ENCODE results near the gene CHST5. TPM values are rescaled to one million over a fixed set of nuclear protein-coding genes. Genes with fewer than 3 reads are reported as not detected.

The CHST5 gene
- polyA plus RNA-seq, 1 of the 3 experiments (the other 2 are of a cell fraction), result 0.49 TPM

DNA sequence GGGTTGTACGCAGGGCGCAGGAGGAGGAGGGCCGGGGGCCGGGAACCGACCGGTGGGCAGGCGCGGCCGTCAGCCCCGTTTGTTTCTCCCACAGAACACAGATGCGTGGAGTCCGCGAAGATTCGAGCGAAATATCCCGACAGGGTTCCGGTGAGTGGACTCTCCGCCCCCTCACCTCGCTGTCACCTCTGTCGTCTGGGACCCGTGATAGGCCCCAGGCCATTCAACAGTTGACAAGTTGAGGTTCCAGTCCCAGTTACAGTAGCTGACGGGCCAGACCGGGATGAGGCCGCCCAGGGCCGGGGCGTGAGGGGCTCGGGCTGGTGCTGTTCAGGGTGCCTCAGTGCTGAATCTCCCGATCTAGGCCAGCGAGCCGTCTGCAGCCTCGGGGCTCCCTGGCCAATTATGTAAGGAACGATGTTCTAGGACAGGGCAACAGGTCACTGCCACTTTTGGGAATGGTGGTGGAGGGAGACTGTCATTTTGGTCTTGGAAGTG lies 30.9 kb upstream of the CHST5 start:
- no peak; the same call in 1 of the 2 replicates for TF ChIP-seq MXI1 (IDR thresholded peaks at IDR 0.05; ENCODE audit: low read depth, low read length)
- TF ChIP-seq, protein P1, sequence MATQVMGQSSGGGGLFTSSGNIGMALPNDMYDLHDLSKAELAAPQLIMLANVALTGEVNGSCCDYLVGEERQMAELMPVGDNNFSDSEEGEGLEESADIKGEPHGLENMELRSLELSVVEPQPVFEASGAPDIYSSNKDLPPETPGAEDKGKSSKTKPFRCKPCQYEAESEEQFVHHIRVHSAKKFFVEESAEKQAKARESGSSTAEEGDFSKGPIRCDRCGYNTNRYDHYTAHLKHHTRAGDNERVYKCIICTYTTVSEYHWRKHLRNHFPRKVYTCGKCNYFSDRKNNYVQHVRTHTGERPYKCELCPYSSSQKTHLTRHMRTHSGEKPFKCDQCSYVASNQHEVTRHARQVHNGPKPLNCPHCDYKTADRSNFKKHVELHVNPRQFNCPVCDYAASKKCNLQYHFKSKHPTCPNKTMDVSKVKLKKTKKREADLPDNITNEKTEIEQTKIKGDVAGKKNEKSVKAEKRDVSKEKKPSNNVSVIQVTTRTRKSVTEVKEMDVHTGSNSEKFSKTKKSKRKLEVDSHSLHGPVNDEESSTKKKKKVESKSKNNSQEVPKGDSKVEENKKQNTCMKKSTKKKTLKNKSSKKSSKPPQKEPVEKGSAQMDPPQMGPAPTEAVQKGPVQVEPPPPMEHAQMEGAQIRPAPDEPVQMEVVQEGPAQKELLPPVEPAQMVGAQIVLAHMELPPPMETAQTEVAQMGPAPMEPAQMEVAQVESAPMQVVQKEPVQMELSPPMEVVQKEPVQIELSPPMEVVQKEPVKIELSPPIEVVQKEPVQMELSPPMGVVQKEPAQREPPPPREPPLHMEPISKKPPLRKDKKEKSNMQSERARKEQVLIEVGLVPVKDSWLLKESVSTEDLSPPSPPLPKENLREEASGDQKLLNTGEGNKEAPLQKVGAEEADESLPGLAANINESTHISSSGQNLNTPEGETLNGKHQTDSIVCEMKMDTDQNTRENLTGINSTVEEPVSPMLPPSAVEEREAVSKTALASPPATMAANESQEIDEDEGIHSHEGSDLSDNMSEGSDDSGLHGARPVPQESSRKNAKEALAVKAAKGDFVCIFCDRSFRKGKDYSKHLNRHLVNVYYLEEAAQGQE (IDR thresholded peaks at IDR 0.05; ENCODE audit: low read depth, low read length), result peak; percentile 89
- Histone ChIP-seq H3K9ac (peak overlapping the region; percentile 86), H3K9me2 (no peaks in the 10 kb centered on the region), H4K20me1 (ENCODE audit: insufficient read depth) (peaks cover 13% of the 10 kb centered on the region), H3F3A (replicated peaks; ENCODE audit: insufficient read depth) (peaks cover 10% of the 10 kb centered on the region), H3K36me3 (replicated peaks in 1 of 2; ENCODE audit: control insufficient read depth in 1 of 2, insufficient read depth in 2 of 2, low read length in 1 of 2) (peaks cover 29 to 37% of the 10 kb centered on the region in 2 experiments), H3K4me1 (ENCODE audit: control insufficient read depth in 1 of 2, insufficient read depth in 2 of 2, low read depth in 1 of 2, low read length in 1 of 2) (peaks cover 14 to 16% of the 10 kb centered on the region in 2 experiments; a peak in 3 of 4 replicates), H3K9me3 (no peaks in the 10 kb centered on the region), H3K79me2 (ENCODE audit: insufficient read depth) (peaks cover 43% of the 10 kb centered on the region), H3K4me3 (ENCODE audit: low read depth in 2 of 2, low read length in 1 of 2) (peak overlapping the region; percentile 80 to 88), H3K27me3 (ENCODE audit: insufficient read depth) (no peaks in the 10 kb centered on the region; the same call in 1 of the 2 replicates), H3K27ac (ENCODE audit: low read depth in 2 of 2, low read length in 1 of 2) (peak overlapping the region; percentile 37 to 64; a peak in 2 of 4 replicates), H3K4me2 (peak overlapping the region; percentile 99), H2AFZ (ENCODE audit: low read depth) (peak overlapping the region; percentile 88; the same call in 1 of the 2 replicates)
- peak; percentile 46 for DNase-seq
- POLR2A ChIA-PET, result interaction anchor here (1.1 to 1.9 kb wide), 2 partner anchors 11 to 24 kb away, joined by 3 to 5 read pairs; partner anchors contain the start of gene TMEM231
- 1% methylated on average over 10 of the region's 32 CpGs for WGBS (ENCODE audit: low lambda C conversion rate)
- CTCF ChIA-PET, result interaction anchor here (1.0 to 1.2 kb wide), 3 partner anchors 55 to 122 kb away, joined by 3 to 4 read pairs (median 3); no protein-coding TSS in a partner anchor

DNA sequence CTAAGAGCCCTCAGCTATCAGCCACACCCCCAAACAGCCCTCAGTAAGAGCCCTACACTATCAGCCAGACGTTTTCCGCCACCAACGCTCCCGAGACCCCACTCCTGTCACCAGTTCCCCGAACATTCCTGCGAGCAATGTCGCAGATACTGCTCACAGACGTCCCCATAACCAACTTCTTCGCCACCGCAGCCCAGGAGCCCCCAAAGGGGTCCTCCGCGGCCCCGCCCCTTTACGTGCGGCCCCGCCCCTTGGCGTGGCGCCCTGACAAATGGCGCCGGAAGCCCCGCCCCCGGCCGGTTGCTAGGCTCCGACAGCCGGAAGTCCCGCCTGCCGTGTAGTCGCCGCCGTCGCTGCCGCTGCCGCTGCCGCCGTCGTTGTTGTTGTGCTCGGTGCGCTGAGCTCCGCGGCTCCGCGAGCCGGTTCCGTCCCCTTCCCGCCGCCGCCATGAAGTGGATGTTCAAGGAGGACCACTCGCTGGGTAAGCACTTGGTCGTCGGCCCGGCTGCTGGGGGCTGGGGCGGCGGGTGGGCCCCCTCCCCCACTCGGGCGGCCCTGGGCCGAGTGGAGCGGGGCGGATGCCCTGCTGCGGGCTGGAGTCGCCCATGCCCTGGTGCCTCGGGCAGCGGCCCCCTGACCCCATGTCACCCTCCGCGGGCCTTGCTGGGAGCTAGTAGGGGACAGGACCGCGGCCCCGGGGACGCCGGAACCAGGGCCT lies 30.3 kb upstream of the CHST5 start, which contains the start of gene GABARAPL2:
Gene GABARAPL2 (plus strand): TSS at position 340 of the 718 bp plus-strand sequence. CDS start 108 bp downstream, at position 448.
- H3K9ac ChIP-seq, result peak within 1 kb of the TSS; percentile 86
- ChIA-PET CTCF (interaction anchor here (1.0 to 2.1 kb wide), 5 partner anchors 17 to 101 kb away, joined by 3 to 7 read pairs (median 4); no protein-coding TSS in a partner anchor), POLR2A (interaction anchor here (1.1 to 1.9 kb wide), 3 partner anchors 10 to 49 kb away, joined by 3 to 10 read pairs (median 5); partner anchors contain the start of gene TMEM231)
- H4K20me1 ChIP-seq (ENCODE audit: insufficient read depth), result peaks cover 13% of the 10 kb centered on the region
- H3K36me3 ChIP-seq (replicated peaks in 1 of 2; ENCODE audit: control insufficient read depth in 1 of 2, insufficient read depth in 2 of 2, low read length in 1 of 2), result peaks cover 29 to 35% of the 10 kb centered on the region in 2 experiments
- peak within 1 kb of the TSS; percentile 80 to 88 for H3K4me3 ChIP-seq (ENCODE audit: low read depth in 2 of 2, low read length in 1 of 2)
- peak within 1 kb of the TSS; percentile 99 for H3K4me2 ChIP-seq
- no peaks in the 10 kb centered on the region for H3K9me3 ChIP-seq
- peak within 1 kb of the TSS; percentile 37 to 64; a peak in 2 of 4 replicates for H3K27ac ChIP-seq (ENCODE audit: low read depth in 2 of 2, low read length in 1 of 2)
- TF ChIP-seq YY1 (IDR thresholded peaks at IDR 0.05; ENCODE audit: low read depth) (peak; percentile 68), MXI1 (IDR thresholded peaks at IDR 0.05; ENCODE audit: low read depth, low read length) (peak; percentile 29), GABPA (IDR thresholded peaks at IDR 0.05; ENCODE audit: low read depth) (peak; percentile 83), POLR2AphosphoS5 (IDR thresholded peaks at IDR 0.05; ENCODE audit: low read depth, low read length) (peak; percentile 74), SIN3A (IDR thresholded peaks at IDR 0.05; ENCODE audit: borderline replicate concordance, low read depth, low read length) (0 out of 2 replicates have a peak, but pooled peaks have one; percentile 12), RFX5 (IDR thresholded peaks at IDR 0.05; ENCODE audit: low read length) (no peak), RAD21 (IDR thresholded peaks at IDR 0.05; ENCODE audit: low read length) (no peak), MEF2A (IDR thresholded peaks at IDR 0.05; ENCODE audit: borderline replicate concordance, low read depth) (no peak), CHD2 (IDR thresholded peaks at IDR 0.05; ENCODE audit: low read length, partially characterized antibody) (peak; percentile 64), EZH2phosphoT487 (IDR thresholded peaks at IDR 0.05; ENCODE audit: borderline replicate concordance, low read depth) (no peak), FOXM1 (IDR thresholded peaks at IDR 0.05; ENCODE audit: low read depth) (no peak), TEAD4 (IDR thresholded peaks at IDR 0.05; ENCODE audit: borderline replicate concordance, insufficient read depth) (no peak), NFIC (IDR thresholded peaks at IDR 0.05; ENCODE audit: borderline replicate concordance) (peak; percentile 78)
- TF ChIP-seq, protein P2, sequence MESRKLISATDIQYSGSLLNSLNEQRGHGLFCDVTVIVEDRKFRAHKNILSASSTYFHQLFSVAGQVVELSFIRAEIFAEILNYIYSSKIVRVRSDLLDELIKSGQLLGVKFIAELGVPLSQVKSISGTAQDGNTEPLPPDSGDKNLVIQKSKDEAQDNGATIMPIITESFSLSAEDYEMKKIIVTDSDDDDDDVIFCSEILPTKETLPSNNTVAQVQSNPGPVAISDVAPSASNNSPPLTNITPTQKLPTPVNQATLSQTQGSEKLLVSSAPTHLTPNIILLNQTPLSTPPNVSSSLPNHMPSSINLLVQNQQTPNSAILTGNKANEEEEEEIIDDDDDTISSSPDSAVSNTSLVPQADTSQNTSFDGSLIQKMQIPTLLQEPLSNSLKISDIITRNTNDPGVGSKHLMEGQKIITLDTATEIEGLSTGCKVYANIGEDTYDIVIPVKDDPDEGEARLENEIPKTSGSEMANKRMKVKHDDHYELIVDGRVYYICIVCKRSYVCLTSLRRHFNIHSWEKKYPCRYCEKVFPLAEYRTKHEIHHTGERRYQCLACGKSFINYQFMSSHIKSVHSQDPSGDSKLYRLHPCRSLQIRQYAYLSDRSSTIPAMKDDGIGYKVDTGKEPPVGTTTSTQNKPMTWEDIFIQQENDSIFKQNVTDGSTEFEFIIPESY (IDR thresholded peaks at IDR 0.05; ENCODE audit: borderline replicate concordance, low read depth), result no peak
- TF ChIP-seq, protein P3, sequence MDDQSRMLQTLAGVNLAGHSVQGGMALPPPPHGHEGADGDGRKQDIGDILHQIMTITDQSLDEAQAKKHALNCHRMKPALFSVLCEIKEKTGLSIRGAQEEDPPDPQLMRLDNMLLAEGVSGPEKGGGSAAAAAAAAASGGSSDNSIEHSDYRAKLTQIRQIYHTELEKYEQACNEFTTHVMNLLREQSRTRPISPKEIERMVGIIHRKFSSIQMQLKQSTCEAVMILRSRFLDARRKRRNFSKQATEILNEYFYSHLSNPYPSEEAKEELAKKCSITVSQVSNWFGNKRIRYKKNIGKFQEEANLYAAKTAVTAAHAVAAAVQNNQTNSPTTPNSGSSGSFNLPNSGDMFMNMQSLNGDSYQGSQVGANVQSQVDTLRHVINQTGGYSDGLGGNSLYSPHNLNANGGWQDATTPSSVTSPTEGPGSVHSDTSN (IDR thresholded peaks at IDR 0.05), result peak; percentile 40
- TF ChIP-seq, protein P4, sequence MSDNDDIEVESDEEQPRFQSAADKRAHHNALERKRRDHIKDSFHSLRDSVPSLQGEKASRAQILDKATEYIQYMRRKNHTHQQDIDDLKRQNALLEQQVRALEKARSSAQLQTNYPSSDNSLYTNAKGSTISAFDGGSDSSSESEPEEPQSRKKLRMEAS (IDR thresholded peaks at IDR 0.05; ENCODE audit: low read depth), result no peak
- H3K79me2 ChIP-seq (ENCODE audit: insufficient read depth), result peaks cover 43% of the 10 kb centered on the region
- peak within 1 kb of the TSS; percentile 88 for H2AFZ ChIP-seq (ENCODE audit: low read depth)
- H3F3A ChIP-seq (replicated peaks; ENCODE audit: insufficient read depth), result peaks cover 10% of the 10 kb centered on the region
- peak; percentile 95 for DNase-seq
- H3K9me2 ChIP-seq, result no peaks in the 10 kb centered on the region
- H3K4me1 ChIP-seq (ENCODE audit: control insufficient read depth in 1 of 2, insufficient read depth in 2 of 2, low read depth in 1 of 2, low read length in 1 of 2), result peaks cover 14 to 16% of the 10 kb centered on the region in 2 experiments; a peak in 3 of 4 replicates
- H3K27me3 ChIP-seq (ENCODE audit: insufficient read depth), result no peaks in the 10 kb centered on the region; the same call in 1 of the 2 replicates
- WGBS (ENCODE audit: low lambda C conversion rate), result 1% methylated on average over 38 of the region's 69 CpGs

All from SK-N-SH (cell line).